ENCODE results near the gene ATAD3A.

ATAD3A gene

GRCh38 chr1:1558591-1558990 is 46.6 kb downstream of the ATAD3A start:
- no peak for DNase-seq

GRCh38 chr1:1559066-1559465 is 47.1 kb downstream of the ATAD3A start:
- DNase-seq: no peak

- no peak for DNase-seq
Measured at GRCh38 chr1:1560178-1560577, 48.2 kb downstream of the ATAD3A start.

GRCh38 chr1:1561801-1562470 is 50.0 kb downstream of the ATAD3A start:
- no peak for DNase-seq

GRCh38 chr1:1562556-1563195 is 50.7 kb downstream of the ATAD3A start:
- no peak for DNase-seq

GRCh38 chr1:1563688-1564087 is 51.7 kb downstream of the ATAD3A start:
- DNase-seq: no peak

GRCh38 chr1:1564268-1564667 is 52.3 kb downstream of the ATAD3A start:
- DNase-seq: no peak

- DNase-seq: no peak
Measured at GRCh38 chr1:1565340-1565739, 53.4 kb downstream of the ATAD3A start.

GRCh38 chr1:1567152-1567875 is 55.4 kb downstream of the ATAD3A start:
- DNase-seq: no peak

GRCh38 chr1:1567891-1568291 is 55.9 kb downstream of the ATAD3A start:
- DNase-seq: no peak

GRCh38 chr1:1569341-1569740 is 57.4 kb downstream of the ATAD3A start:
- DNase-seq: no peak

- DNase-seq: peak; percentile 65
Measured at GRCh38 chr1:1573843-1574720, 62.1 kb downstream of the ATAD3A start.

- DNase-seq: peak; percentile 92
Measured at GRCh38 chr1:1574721-1575537, 63.0 kb downstream of the ATAD3A start, which contains the start of gene SSU72. Gene SSU72, minus strand, starts transcription at chr1:1574863. Its CDS starts 306 bp downstream, at chr1:1574557.

- DNase-seq: no peak
Measured at GRCh38 chr1:1577367-1578011, 65.5 kb downstream of the ATAD3A start.

GRCh38 chr1:1578371-1578940 is 66.5 kb downstream of the ATAD3A start:
- no peak for DNase-seq

- no peak for DNase-seq
Measured at GRCh38 chr1:1582585-1583346, 70.8 kb downstream of the ATAD3A start.

- DNase-seq: no peak
Measured at GRCh38 chr1:1583347-1584010, 71.5 kb downstream of the ATAD3A start.
